H9 (cell line): Measurements from ENCODE around the gene MAP7. TPM values are rescaled to one million over a fixed set of nuclear protein-coding genes. Genes with fewer than 3 reads are reported as not detected.

ENCODE experiments used
- DNase-seq: peaks from one replicate; pipeline ENCODE4 v3.0.0-alpha.2; 2017
- H2AFZ ChIP-seq: one replicate; pipeline ENCODE4 v1.6.1; 2013; ENCODE audit warnings: mild to moderate bottlenecking, low read length, control low read depth, moderate library complexity
- H2AK5ac ChIP-seq: 2 replicates; pipeline ENCODE4 v1.6.1; 2013; ENCODE audit warnings: low read length, control low read depth, mixed read lengths; ENCODE audit not compliant: insufficient read length
- H2BK120ac ChIP-seq: one replicate; pipeline ENCODE4 v1.6.1; 2013; ENCODE audit warnings: low read depth, mild to moderate bottlenecking, low read length, control low read depth, inconsistent platforms; ENCODE audit not compliant: poor library complexity, severe bottlenecking
- H2BK12ac ChIP-seq: 2 replicates; pipeline ENCODE4 v1.6.1; 2013; ENCODE audit warnings: low read length, control low read depth, mixed read lengths, low read depth; ENCODE audit not compliant: insufficient read length
- H2BK15ac ChIP-seq: 2 replicates; pipeline ENCODE4 v1.6.1; 2013; ENCODE audit warnings: low read depth, low read length, control low read depth
- H2BK20ac ChIP-seq: one replicate; pipeline ENCODE4 v1.6.1; 2013; ENCODE audit warnings: low read depth, mild to moderate bottlenecking, low read length, control low read depth, inconsistent platforms; ENCODE audit not compliant: poor library complexity, severe bottlenecking
- H2BK5ac ChIP-seq: 2 replicates; pipeline ENCODE4 v1.6.1; 2013; ENCODE audit warnings: low read length, control low read depth, mixed read lengths; ENCODE audit not compliant: insufficient read length
- H3K14ac ChIP-seq: 2 replicates; pipeline ENCODE4 v1.6.1; 2013; ENCODE audit warnings: low read length, control low read depth; ENCODE audit not compliant: insufficient read depth
- H3K18ac ChIP-seq: 2 replicates; pipeline ENCODE4 v1.6.1; 2013; ENCODE audit warnings: low read depth, mild to moderate bottlenecking, mixed read lengths, low read length, control low read depth; ENCODE audit not compliant: insufficient read length
- H3K23ac ChIP-seq: 2 replicates; pipeline ENCODE4 v1.6.1; 2013; ENCODE audit warnings: low read length, control low read depth, mixed read lengths, low read depth; ENCODE audit not compliant: insufficient read length
- H3K23me2 ChIP-seq: 2 replicates; pipeline ENCODE4 v1.6.1; 2013; ENCODE audit warnings: low read depth, mild to moderate bottlenecking, mixed read lengths, low read length, control low read depth; ENCODE audit not compliant: insufficient read length, poor library complexity, severe bottlenecking
- H3K27ac ChIP-seq: 2 replicates; pipeline ENCODE4 v1.5.1; 2013; ENCODE audit warnings: low read length, control low read depth, mixed read lengths, low read depth; ENCODE audit not compliant: insufficient read length
- H3K27me3 ChIP-seq: 2 replicates; pipeline ENCODE4 v1.6.1; 2013; ENCODE audit warnings: low read length, control low read depth, inconsistent platforms; ENCODE audit not compliant: insufficient read depth
- H3K4ac ChIP-seq: 2 replicates; pipeline ENCODE4 v1.6.1; 2013; ENCODE audit warnings: low read depth, mild to moderate bottlenecking, control low read depth, inconsistent platforms, low read length, moderate library complexity
- H3K4me1 ChIP-seq: 2 replicates; pipeline ENCODE4 v1.6.1; 2013; ENCODE audit warnings: low read length, control low read depth, inconsistent platforms; ENCODE audit not compliant: insufficient read depth
- H3K4me2 ChIP-seq: 2 replicates; pipeline ENCODE4 v1.6.1; 2013; ENCODE audit warnings: low read length, control low read depth, mixed read lengths; ENCODE audit not compliant: insufficient read length, insufficient read depth
- H3K56ac ChIP-seq: 2 replicates; pipeline ENCODE4 v1.6.1; 2013; ENCODE audit warnings: low read depth, mild to moderate bottlenecking, mixed read lengths, low read length, control low read depth; ENCODE audit not compliant: insufficient read length
- H3K79me1 ChIP-seq: 2 replicates; pipeline ENCODE4 v1.6.1; 2013; ENCODE audit warnings: low read depth, mild to moderate bottlenecking, moderate library complexity, low read length, control low read depth, inconsistent platforms; ENCODE audit not compliant: insufficient read depth, poor library complexity, severe bottlenecking
- H3K79me2 ChIP-seq: 2 replicates; pipeline ENCODE4 v1.6.1; 2013; ENCODE audit warnings: low read length, control low read depth, inconsistent platforms; ENCODE audit not compliant: insufficient read depth
- H3K9ac ChIP-seq: 2 replicates; pipeline ENCODE4 v1.6.1; 2013; ENCODE audit warnings: low read length, control low read depth, mixed read lengths; ENCODE audit not compliant: insufficient read length; ENCODE audit errors: extremely low read depth
- H3K9me3 ChIP-seq: one replicate; pipeline ENCODE4 v1.6.1; 2013; ENCODE audit warnings: low read depth, low read length, inconsistent platforms; ENCODE audit not compliant: control insufficient read depth
- H3T11ph ChIP-seq: one replicate; pipeline ENCODE4 v1.6.1; 2013; ENCODE audit warnings: mild to moderate bottlenecking, low read length, control low read depth, inconsistent platforms
- H4K20me1 ChIP-seq: one replicate; pipeline ENCODE4 v1.6.1; 2013; ENCODE audit not compliant: control insufficient read depth, insufficient read length, insufficient read depth
- H4K5ac ChIP-seq: 2 replicates; pipeline ENCODE4 v1.6.1; 2013; ENCODE audit warnings: low read depth, mild to moderate bottlenecking, mixed read lengths, low read length, control low read depth; ENCODE audit not compliant: insufficient read length
- H4K8ac ChIP-seq: replicated peaks from 2 replicates; pipeline ENCODE4 v1.6.1; 2013; ENCODE audit warnings: low read length, control low read depth, mixed read lengths, low read depth; ENCODE audit not compliant: insufficient read length
- H4K91ac ChIP-seq: 2 replicates; pipeline ENCODE4 v1.6.1; 2013; ENCODE audit warnings: low read depth, mild to moderate bottlenecking, moderate library complexity, mixed read lengths, low read length, control low read depth; ENCODE audit not compliant: insufficient read length
- H3K27ac Mint-ChIP-seq, 3 experiments: 2 replicates in 2 of 3; 3 replicates in 1 of 3; pipeline ENCODE4 v1.8.0; 2020 to 2021; ENCODE audit warnings: mixed read lengths in 3 of 3, mild to moderate bottlenecking in 1 of 3, moderate library complexity in 1 of 3
- H3K27me3 Mint-ChIP-seq: 2 replicates; pipeline ENCODE4 v1.8.0; 2021; ENCODE audit warnings: low read depth, mild to moderate bottlenecking, moderate library complexity, mixed read lengths
- H3K36me3 Mint-ChIP-seq, 3 experiments: 2 replicates in 2 of 3; 3 replicates in 1 of 3; pipeline ENCODE4 v1.8.0; 2020 to 2021; ENCODE audit warnings: low read depth in 3 of 3, mixed read lengths in 3 of 3; ENCODE audit not compliant: insufficient read depth in 1 of 3
- H3K4me1 Mint-ChIP-seq, 2 experiments: 2 replicates each; pipeline ENCODE4 v1.8.0; 2020; ENCODE audit warnings: mixed read lengths in 2 of 2
- H3K4me3 Mint-ChIP-seq, 2 experiments: 2 replicates in 1 of 2; 3 replicates in 1 of 2; pipeline ENCODE4 v1.8.0; 2020 to 2021; ENCODE audit warnings: mild to moderate bottlenecking in 2 of 2, mixed read lengths in 2 of 2, moderate library complexity in 1 of 2
- H3K9me3 Mint-ChIP-seq, 2 experiments: 2 replicates in 1 of 2; 3 replicates in 1 of 2; pipeline ENCODE4 v1.8.0; 2020; ENCODE audit warnings: mild to moderate bottlenecking in 2 of 2, mixed read lengths in 2 of 2, moderate library complexity in 1 of 2
- WGBS: extraction: QIAGEN DNeasy Blood & Tissue Kit; methylation state at CpG from one replicate; pipeline ENCODE4 v1.1.7; 2013; ENCODE audit warnings: missing lambda C conversion rate, low lambda C conversion rate, mixed read lengths; ENCODE audit not compliant: insufficient read length; ENCODE audit errors: extremely low coverage; 5-methylcytosine and 5-hydroxymethylcytosine counted together
- total RNA-seq: library from RNA; stranded (reverse); gene quantifications from 2 replicates; pipeline ENCODE4 v1.2.1, GENCODE V29; 2021
- TF ChIP-seq, protein P1 (sequence below): fragments of 200-600 bp; sonication (generic); conservative IDR thresholded peaks from 3 replicates; pipeline ENCODE4 v1.8.0; 2021; ENCODE audit warnings: antibody characterized with exemption, mild to moderate bottlenecking

MAP7 gene
- total RNA-seq, 1 experiment from 2014 or later = 51.1 TPM

GRCh38 chr6:136323431-136324112 is 226.7 kb downstream of the MAP7 start:
- H4K8ac ChIP-seq = no peak overlapping the region
- H3K9me3 Mint-ChIP-seq = no peaks in the 10 kb centered on the region
- no peak overlapping the region for H2BK12ac ChIP-seq
- WGBS = no CpG with 5 or more reads among the region's 10 CpGs
- no peak overlapping the region for H3K27ac ChIP-seq
- H3K4me2 ChIP-seq = no peak overlapping the region
- DNase-seq = no peak
- H4K5ac ChIP-seq = no peak overlapping the region
- no peaks in the 10 kb centered on the region for H3K4me1 ChIP-seq
- H4K20me1 ChIP-seq = no peaks in the 10 kb centered on the region
- H3K79me1 ChIP-seq = no peaks in the 10 kb centered on the region
- no peak overlapping the region for H3K4ac ChIP-seq
- no peaks in the 10 kb centered on the region for H3K27me3 ChIP-seq
- no peak overlapping the region for H2BK20ac ChIP-seq
- no peaks in the 10 kb centered on the region for H3K79me2 ChIP-seq
- H3K23me2 ChIP-seq = no peaks in the 10 kb centered on the region
- H3K18ac ChIP-seq = no peak overlapping the region
- no peak overlapping the region for H3K9ac ChIP-seq
- H2AFZ ChIP-seq = no peak overlapping the region
- no peaks in the 10 kb centered on the region for H3K27me3 Mint-ChIP-seq
- H4K91ac ChIP-seq = no peak overlapping the region
- no peak overlapping the region for H3T11ph ChIP-seq
- no peak overlapping the region for H2BK120ac ChIP-seq
- H2BK15ac ChIP-seq = no peak overlapping the region
- H2AK5ac ChIP-seq = no peak overlapping the region
- no peak overlapping the region for H3K23ac ChIP-seq
- H3K4me1 Mint-ChIP-seq = peaks cover 3 to 4% of the 10 kb centered on the region in 2 experiments; a peak in 3 of 4 replicates
- no peak overlapping the region for H3K4me3 Mint-ChIP-seq
- H3K27ac Mint-ChIP-seq = peak overlapping the region in 1 of 3 experiments; percentile 8; a peak in 1 of 7 replicates
- H3K56ac ChIP-seq = no peak overlapping the region
- no peaks in the 10 kb centered on the region for H3K36me3 Mint-ChIP-seq
- no peak overlapping the region for H2BK5ac ChIP-seq
- TF ChIP-seq, protein P1, sequence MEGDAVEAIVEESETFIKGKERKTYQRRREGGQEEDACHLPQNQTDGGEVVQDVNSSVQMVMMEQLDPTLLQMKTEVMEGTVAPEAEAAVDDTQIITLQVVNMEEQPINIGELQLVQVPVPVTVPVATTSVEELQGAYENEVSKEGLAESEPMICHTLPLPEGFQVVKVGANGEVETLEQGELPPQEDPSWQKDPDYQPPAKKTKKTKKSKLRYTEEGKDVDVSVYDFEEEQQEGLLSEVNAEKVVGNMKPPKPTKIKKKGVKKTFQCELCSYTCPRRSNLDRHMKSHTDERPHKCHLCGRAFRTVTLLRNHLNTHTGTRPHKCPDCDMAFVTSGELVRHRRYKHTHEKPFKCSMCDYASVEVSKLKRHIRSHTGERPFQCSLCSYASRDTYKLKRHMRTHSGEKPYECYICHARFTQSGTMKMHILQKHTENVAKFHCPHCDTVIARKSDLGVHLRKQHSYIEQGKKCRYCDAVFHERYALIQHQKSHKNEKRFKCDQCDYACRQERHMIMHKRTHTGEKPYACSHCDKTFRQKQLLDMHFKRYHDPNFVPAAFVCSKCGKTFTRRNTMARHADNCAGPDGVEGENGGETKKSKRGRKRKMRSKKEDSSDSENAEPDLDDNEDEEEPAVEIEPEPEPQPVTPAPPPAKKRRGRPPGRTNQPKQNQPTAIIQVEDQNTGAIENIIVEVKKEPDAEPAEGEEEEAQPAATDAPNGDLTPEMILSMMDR = no peak
- H3K14ac ChIP-seq = no peak overlapping the region
- no peaks in the 10 kb centered on the region for H3K9me3 ChIP-seq
